ENCODE data around the gene SLC16A3.

DNA sequence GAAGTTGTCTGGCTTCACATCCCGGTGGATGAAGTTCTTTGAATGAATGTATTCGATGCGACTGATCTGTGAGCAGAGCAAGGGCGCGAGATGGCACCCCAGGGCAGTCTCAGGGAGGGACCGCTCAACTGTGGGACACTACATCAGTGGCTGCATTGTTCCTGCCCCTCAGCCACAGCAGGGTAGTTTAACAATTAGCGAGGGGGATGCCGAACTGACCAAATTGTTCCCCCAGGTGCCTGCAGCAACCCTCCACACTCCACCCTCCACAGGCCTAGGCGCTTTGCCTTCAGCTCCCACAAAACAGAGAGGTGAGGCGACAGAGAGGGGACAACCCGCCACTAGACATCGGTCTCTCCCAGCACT, 24.3 kb downstream of the SLC16A3 start:
- TF ChIP-seq, protein P1, sequence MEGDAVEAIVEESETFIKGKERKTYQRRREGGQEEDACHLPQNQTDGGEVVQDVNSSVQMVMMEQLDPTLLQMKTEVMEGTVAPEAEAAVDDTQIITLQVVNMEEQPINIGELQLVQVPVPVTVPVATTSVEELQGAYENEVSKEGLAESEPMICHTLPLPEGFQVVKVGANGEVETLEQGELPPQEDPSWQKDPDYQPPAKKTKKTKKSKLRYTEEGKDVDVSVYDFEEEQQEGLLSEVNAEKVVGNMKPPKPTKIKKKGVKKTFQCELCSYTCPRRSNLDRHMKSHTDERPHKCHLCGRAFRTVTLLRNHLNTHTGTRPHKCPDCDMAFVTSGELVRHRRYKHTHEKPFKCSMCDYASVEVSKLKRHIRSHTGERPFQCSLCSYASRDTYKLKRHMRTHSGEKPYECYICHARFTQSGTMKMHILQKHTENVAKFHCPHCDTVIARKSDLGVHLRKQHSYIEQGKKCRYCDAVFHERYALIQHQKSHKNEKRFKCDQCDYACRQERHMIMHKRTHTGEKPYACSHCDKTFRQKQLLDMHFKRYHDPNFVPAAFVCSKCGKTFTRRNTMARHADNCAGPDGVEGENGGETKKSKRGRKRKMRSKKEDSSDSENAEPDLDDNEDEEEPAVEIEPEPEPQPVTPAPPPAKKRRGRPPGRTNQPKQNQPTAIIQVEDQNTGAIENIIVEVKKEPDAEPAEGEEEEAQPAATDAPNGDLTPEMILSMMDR (IDR thresholded peaks at IDR 0.05; ENCODE audit: extremely low read depth in 1 of 2, insufficient read depth in 1 of 2, low read depth in 1 of 2, low read length in 2 of 2) = no peak
- TF ChIP-seq POLR2AphosphoS5 (IDR thresholded peaks at IDR 0.05; ENCODE audit: insufficient read depth, low read depth, low read length) = no peak
- no peak for TF ChIP-seq POLR2A (IDR thresholded peaks at IDR 0.05; ENCODE audit: low read depth, low read length)
- no peak for TF ChIP-seq EZH2 (IDR thresholded peaks at IDR 0.05; ENCODE audit: borderline replicate concordance, low read depth, low read length, severe bottlenecking)
- TF ChIP-seq, protein P2, sequence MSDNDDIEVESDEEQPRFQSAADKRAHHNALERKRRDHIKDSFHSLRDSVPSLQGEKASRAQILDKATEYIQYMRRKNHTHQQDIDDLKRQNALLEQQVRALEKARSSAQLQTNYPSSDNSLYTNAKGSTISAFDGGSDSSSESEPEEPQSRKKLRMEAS (IDR thresholded peaks at IDR 0.05; ENCODE audit: insufficient read depth, insufficient read length) = no peak
- TF ChIP-seq GATA2 (IDR thresholded peaks at IDR 0.05; ENCODE audit: insufficient read depth, insufficient read length, low read depth, low read length) = no peak
- TF ChIP-seq JUN (IDR thresholded peaks at IDR 0.05; ENCODE audit: borderline replicate concordance, insufficient read depth, insufficient read length, low read depth) = no peak
- no peak for TF ChIP-seq MYC (IDR thresholded peaks at IDR 0.05; ENCODE audit: low read depth, low read length)
- TF ChIP-seq FOS (IDR thresholded peaks at IDR 0.05; ENCODE audit: borderline replicate concordance, insufficient read depth, low read length) = no peak
